ENCODE data around the gene QRFPR. TPM values are rescaled to one million over a fixed set of nuclear protein-coding genes. Genes with fewer than 3 reads are reported as not detected.
A peak's percentile ranks its signal among the peaks of the same experiment; 100 is the strongest.
"Not testable (repeated sequence)": the region's sequence is repeated elsewhere in the genome, so short reads cannot be mapped to it uniquely, and the experiment has no call there.

QRFPR gene
- total RNA-seq, 2 experiments from 2014 or later, result not detected

- H3K27ac Mint-ChIP-seq, result no peak overlapping the region
- peaks cover 36% of the 10 kb centered on the region for H3K27me3 Mint-ChIP-seq
- ChIA-PET POLR2A (no interaction called here), CTCF (no interaction called here)
- no peak overlapping the region for H3K4me3 Mint-ChIP-seq
- no peaks in the 10 kb centered on the region for H3K4me1 Mint-ChIP-seq
- H3K9me3 Mint-ChIP-seq, result no peaks in the 10 kb centered on the region
- H3K36me3 Mint-ChIP-seq (ENCODE audit: low read depth), result no peaks in the 10 kb centered on the region
- no peak for DNase-seq
These were observed 54.2 kb downstream of the QRFPR start for GRCh38 chr4:121326597-121326996.

- Mint-ChIP-seq H3K4me1 (no peaks in the 10 kb centered on the region), H3K36me3 (ENCODE audit: low read depth) (no peaks in the 10 kb centered on the region), H3K27ac (no peak overlapping the region), H3K27me3 (peaks cover 45% of the 10 kb centered on the region), H3K9me3 (no peaks in the 10 kb centered on the region), H3K4me3 (no peak overlapping the region)
- CTCF ChIA-PET, result no interaction called here
- no peak for DNase-seq
- POLR2A ChIA-PET, result no interaction called here
These were observed 56.5 kb downstream of the QRFPR start for GRCh38 chr4:121324331-121324730.

GRCh38 chr4:121321466-121321865 lies 59.4 kb downstream of the QRFPR start:
- H3K4me1 Mint-ChIP-seq, result no peaks in the 10 kb centered on the region
- POLR2A ChIA-PET, result no interaction called here

GRCh38 chr4:121316091-121316490 lies 64.7 kb downstream of the QRFPR start:
- POLR2A ChIA-PET, result no interaction called here
- H3K4me1 Mint-ChIP-seq, result no peaks in the 10 kb centered on the region
- H3K27ac Mint-ChIP-seq, result no peak overlapping the region
- CTCF ChIA-PET, result interaction anchor here (1.9 kb wide), 1 partner anchor 8 kb away, joined by 9 read pairs; no protein-coding TSS in a partner anchor
- no peaks in the 10 kb centered on the region for H3K36me3 Mint-ChIP-seq (ENCODE audit: low read depth)
- H3K4me3 Mint-ChIP-seq, result no peak overlapping the region
- no peak for DNase-seq
- H3K9me3 Mint-ChIP-seq, result peaks cover 5% of the 10 kb centered on the region
- H3K27me3 Mint-ChIP-seq, result peaks cover 27% of the 10 kb centered on the region

More at GRCh38 chr4:121321466-121321865, 59.4 kb downstream of the QRFPR start:
- peaks cover 41% of the 10 kb centered on the region for H3K27me3 Mint-ChIP-seq
- no peak overlapping the region for H3K27ac Mint-ChIP-seq
- CTCF ChIA-PET, result no interaction called here
- peaks cover 5% of the 10 kb centered on the region for H3K9me3 Mint-ChIP-seq
- H3K36me3 Mint-ChIP-seq (ENCODE audit: low read depth), result no peaks in the 10 kb centered on the region
- H3K4me3 Mint-ChIP-seq, result no peak overlapping the region
- no peak for DNase-seq

- H3K36me3 Mint-ChIP-seq (ENCODE audit: low read depth); H3K9me3 Mint-ChIP-seq; H3K27ac Mint-ChIP-seq; POLR2A ChIA-PET; H3K4me1 Mint-ChIP-seq; CTCF ChIA-PET; H3K4me3 Mint-ChIP-seq; DNase-seq: not testable (repeated sequence)
- peaks cover 18% of the 10 kb centered on the region for H3K27me3 Mint-ChIP-seq
These were observed 67.4 kb downstream of the QRFPR start for GRCh38 chr4:121313430-121313829.

GRCh38 chr4:121308828-121309227 lies 72.0 kb downstream of the QRFPR start:
- peaks cover 23% of the 10 kb centered on the region for H3K4me1 Mint-ChIP-seq
- no peaks in the 10 kb centered on the region for H3K9me3 Mint-ChIP-seq
- no peak overlapping the region for H3K27ac Mint-ChIP-seq
- ChIA-PET POLR2A (no interaction called here), CTCF (interaction anchor here (0.6 to 2.5 kb wide), 8 partner anchors 10 to 177 kb away, joined by 4 to 72 read pairs (median 7); no protein-coding TSS in a partner anchor)
- no peak overlapping the region for H3K4me3 Mint-ChIP-seq
- no peak for DNase-seq
- H3K27me3 Mint-ChIP-seq, result peaks cover 3% of the 10 kb centered on the region
- no peaks in the 10 kb centered on the region for H3K36me3 Mint-ChIP-seq (ENCODE audit: low read depth)

GRCh38 chr4:121308328-121308663 lies 72.5 kb downstream of the QRFPR start:
- CTCF ChIA-PET, result interaction anchor here (0.6 to 2.5 kb wide), 22 partner anchors 9 to 1233 kb away, joined by 3 to 72 read pairs (median 4); no protein-coding TSS in a partner anchor

GRCh38 chr4:121307445-121308327 lies 73.1 kb downstream of the QRFPR start:
- no peak overlapping the region for H3K27ac Mint-ChIP-seq
- H3K9me3 Mint-ChIP-seq, result no peaks in the 10 kb centered on the region
- peaks cover 23% of the 10 kb centered on the region for H3K4me1 Mint-ChIP-seq
- ChIA-PET CTCF (interaction anchor here (0.6 to 2.5 kb wide), 26 partner anchors 9 to 1233 kb away, joined by 3 to 72 read pairs (median 4); no protein-coding TSS in a partner anchor), POLR2A (interaction anchor here (1.0 to 1.9 kb wide), 2 partner anchors 35 to 115 kb away, joined by 4 to 9 read pairs; no protein-coding TSS in a partner anchor)
- no peak overlapping the region for H3K4me3 Mint-ChIP-seq
- peaks cover 3% of the 10 kb centered on the region for H3K27me3 Mint-ChIP-seq
- peak; percentile 53 for DNase-seq
- no peaks in the 10 kb centered on the region for H3K36me3 Mint-ChIP-seq (ENCODE audit: low read depth)

More at GRCh38 chr4:121308328-121308663, 72.5 kb downstream of the QRFPR start:
- POLR2A ChIA-PET, result interaction anchor here (1.0 to 1.9 kb wide), 2 partner anchors 36 to 116 kb away, joined by 4 to 9 read pairs; no protein-coding TSS in a partner anchor
- H3K27me3 Mint-ChIP-seq, result peaks cover 3% of the 10 kb centered on the region
- no peak overlapping the region for H3K27ac Mint-ChIP-seq
- no peaks in the 10 kb centered on the region for H3K9me3 Mint-ChIP-seq
- H3K4me1 Mint-ChIP-seq, result peaks cover 23% of the 10 kb centered on the region
- no peak overlapping the region for H3K4me3 Mint-ChIP-seq
- DNase-seq, result no peak
- H3K36me3 Mint-ChIP-seq (ENCODE audit: low read depth), result no peaks in the 10 kb centered on the region

GRCh38 chr4:121306931-121307330 lies 73.9 kb downstream of the QRFPR start:
- H3K4me3 Mint-ChIP-seq, result no peak overlapping the region
- POLR2A ChIA-PET, result interaction anchor here (1.9 kb wide), 1 partner anchor 114 kb away, joined by 9 read pairs; no protein-coding TSS in a partner anchor
- CTCF ChIA-PET, result interaction anchor here (0.7 to 2.5 kb wide), 20 partner anchors 8 to 1232 kb away, joined by 3 to 72 read pairs (median 4); no protein-coding TSS in a partner anchor
- no peak for DNase-seq
- no peaks in the 10 kb centered on the region for H3K9me3 Mint-ChIP-seq
- peaks cover 2% of the 10 kb centered on the region for H3K27me3 Mint-ChIP-seq
- peaks cover 23% of the 10 kb centered on the region for H3K4me1 Mint-ChIP-seq
- H3K36me3 Mint-ChIP-seq (ENCODE audit: low read depth), result no peaks in the 10 kb centered on the region
- H3K27ac Mint-ChIP-seq, result no peak overlapping the region

- POLR2A ChIA-PET, result no interaction called here
- H3K36me3 Mint-ChIP-seq (ENCODE audit: low read depth), result no peaks in the 10 kb centered on the region
- H3K27me3 Mint-ChIP-seq, result peaks cover 2% of the 10 kb centered on the region
- CTCF ChIA-PET, result interaction anchor here (1.0 to 1.6 kb wide), 2 partner anchors 112 to 114 kb away, joined by 3 to 8 read pairs; no protein-coding TSS in a partner anchor
- no peaks in the 10 kb centered on the region for H3K9me3 Mint-ChIP-seq
- no peak overlapping the region for H3K27ac Mint-ChIP-seq
- no peak for DNase-seq
- peaks cover 23% of the 10 kb centered on the region for H3K4me1 Mint-ChIP-seq
- H3K4me3 Mint-ChIP-seq, result no peak overlapping the region
These were observed 75.9 kb downstream of the QRFPR start for GRCh38 chr4:121304893-121305292.

GRCh38 chr4:121299367-121299766 lies 81.5 kb downstream of the QRFPR start:
- Mint-ChIP-seq H3K27ac (no peak overlapping the region), H3K4me3 (no peak overlapping the region), H3K9me3 (no peaks in the 10 kb centered on the region), H3K36me3 (ENCODE audit: low read depth) (no peaks in the 10 kb centered on the region), H3K4me1 (no peaks in the 10 kb centered on the region), H3K27me3 (peaks cover 2% of the 10 kb centered on the region)
- ChIA-PET POLR2A (no interaction called here), CTCF (interaction anchor here (2.8 kb wide), 1 partner anchor 9 kb away, joined by 10 read pairs; no protein-coding TSS in a partner anchor)
- no peak for DNase-seq

- no peaks in the 10 kb centered on the region for H3K36me3 Mint-ChIP-seq (ENCODE audit: low read depth)
- ChIA-PET POLR2A (no interaction called here), CTCF (no interaction called here)
- H3K4me3 Mint-ChIP-seq, result no peak overlapping the region
- peaks cover 6% of the 10 kb centered on the region for H3K27me3 Mint-ChIP-seq
- peaks cover 13% of the 10 kb centered on the region for H3K9me3 Mint-ChIP-seq
- peaks cover 9% of the 10 kb centered on the region for H3K4me1 Mint-ChIP-seq
- DNase-seq, result no peak
- no peak overlapping the region for H3K27ac Mint-ChIP-seq
These were observed 97.5 kb downstream of the QRFPR start for GRCh38 chr4:121283319-121283718.

- CTCF ChIA-PET, result interaction anchor here (1.2 kb wide), 1 partner anchor 88 kb away, joined by 3 read pairs; no protein-coding TSS in a partner anchor
These were observed 100.4 kb downstream of the QRFPR start for GRCh38 chr4:121280425-121280824.

More at GRCh38 chr4:121280425-121280824, 100.4 kb downstream of the QRFPR start:
- no peaks in the 10 kb centered on the region for H3K36me3 Mint-ChIP-seq (ENCODE audit: low read depth)
- no peak for DNase-seq
- peaks cover 5% of the 10 kb centered on the region for H3K9me3 Mint-ChIP-seq
- H3K27ac Mint-ChIP-seq, result no peak overlapping the region
- H3K4me3 Mint-ChIP-seq, result no peak overlapping the region
- H3K4me1 Mint-ChIP-seq, result peaks cover 9% of the 10 kb centered on the region
- POLR2A ChIA-PET, result no interaction called here
- no peaks in the 10 kb centered on the region for H3K27me3 Mint-ChIP-seq

All from activated CD4-positive, alpha-beta memory T cell treated with anti-CD3 and anti-CD28 coated beads, Interleukin-2, amount 10 ng/mL, durations not matched to agents 7 days and 5 days (primary cell).